Measurements from ENCODE around the gene ELP6.

- no peak for TF ChIP-seq CTCF (IDR thresholded peaks at IDR 0.05 in 4 of 5, conservative IDR thresholded peaks at IDR 0.05 in 1 of 5)
- TF ChIP-seq POLR2A (IDR thresholded peaks at IDR 0.05), result no peak
Observed at GRCh38 chr3:47503033-47503432, 10.5 kb downstream of the ELP6 start.
